ENCODE measurements around the gene MAP2K3. TPM values are rescaled to one million over a fixed set of nuclear protein-coding genes. Genes with fewer than 3 reads are reported as not detected.
"Not testable (repeated sequence)": the region's sequence is repeated elsewhere in the genome, so short reads cannot be mapped to it uniquely, and the experiment has no call there.

Gene MAP2K3
- total RNA-seq, 1 donor from 2014 or later = 3.5 TPM

- H3K27ac Mint-ChIP-seq; H3K4me2 ChIP-seq; H3K9me3 Mint-ChIP-seq; H3K4me1 Mint-ChIP-seq; H3K27me3 Mint-ChIP-seq (ENCODE audit: insufficient read depth, low read depth); H3K9me3 ChIP-seq (ENCODE audit: low read depth); H3K4me3 Mint-ChIP-seq; H3K9ac ChIP-seq; DNase-seq (ENCODE audit: low spot score); H3K36me3 Mint-ChIP-seq; H3K79me2 ChIP-seq (ENCODE audit: low read depth); H3K36me3 ChIP-seq; H2AFZ ChIP-seq (replicated peaks); H3K4me3 ChIP-seq; H3F3A ChIP-seq (ENCODE audit: low read depth); H4K20me1 ChIP-seq (ENCODE audit: low read depth); H3K27me3 ChIP-seq; H3K4me1 ChIP-seq; H3K27ac ChIP-seq: not testable (repeated sequence)
Measured at GRCh38 chr17:21341279-21341678, 56.8 kb downstream of the MAP2K3 start.

- H3K4me2 ChIP-seq; H3K9ac ChIP-seq; H3K79me2 ChIP-seq (ENCODE audit: low read depth); H3K36me3 Mint-ChIP-seq; H3F3A ChIP-seq (ENCODE audit: low read depth); H3K36me3 ChIP-seq; H3K9me3 Mint-ChIP-seq; H3K27ac ChIP-seq; H3K4me3 ChIP-seq; H3K27me3 ChIP-seq; H3K27ac Mint-ChIP-seq; H3K4me1 Mint-ChIP-seq; H3K4me1 ChIP-seq; H2AFZ ChIP-seq (replicated peaks); H4K20me1 ChIP-seq (ENCODE audit: low read depth); H3K9me3 ChIP-seq (ENCODE audit: low read depth); H3K4me3 Mint-ChIP-seq; H3K27me3 Mint-ChIP-seq (ENCODE audit: insufficient read depth, low read depth); DNase-seq (ENCODE audit: low spot score): not testable (repeated sequence)
Measured at GRCh38 chr17:21341925-21342540, 57.5 kb downstream of the MAP2K3 start.

- H3K4me2 ChIP-seq; H3K36me3 Mint-ChIP-seq; DNase-seq (ENCODE audit: low spot score); H3K4me3 ChIP-seq; H3K27me3 Mint-ChIP-seq (ENCODE audit: insufficient read depth, low read depth); H3K36me3 ChIP-seq; H3K27me3 ChIP-seq; H2AFZ ChIP-seq (replicated peaks); H3K4me1 ChIP-seq; H3K9me3 ChIP-seq (ENCODE audit: low read depth); H4K20me1 ChIP-seq (ENCODE audit: low read depth); H3K9ac ChIP-seq; H3K9me3 Mint-ChIP-seq; H3K4me3 Mint-ChIP-seq; H3K27ac Mint-ChIP-seq; H3K79me2 ChIP-seq (ENCODE audit: low read depth); H3K27ac ChIP-seq; H3F3A ChIP-seq (ENCODE audit: low read depth); H3K4me1 Mint-ChIP-seq: not testable (repeated sequence)
Measured at GRCh38 chr17:21343061-21343949, 58.8 kb downstream of the MAP2K3 start.

- H3K4me1 ChIP-seq; H3K27ac ChIP-seq; H3K36me3 Mint-ChIP-seq; H3F3A ChIP-seq (ENCODE audit: low read depth); H3K4me2 ChIP-seq; H3K27me3 Mint-ChIP-seq (ENCODE audit: insufficient read depth, low read depth); H3K9me3 Mint-ChIP-seq; H3K9me3 ChIP-seq (ENCODE audit: low read depth); H3K36me3 ChIP-seq; H3K4me1 Mint-ChIP-seq; H4K20me1 ChIP-seq (ENCODE audit: low read depth); H3K4me3 ChIP-seq; H2AFZ ChIP-seq (replicated peaks); DNase-seq (ENCODE audit: low spot score); H3K27me3 ChIP-seq; H3K9ac ChIP-seq; H3K4me3 Mint-ChIP-seq; H3K79me2 ChIP-seq (ENCODE audit: low read depth); H3K27ac Mint-ChIP-seq: not testable (repeated sequence)
Measured at GRCh38 chr17:21344801-21345200, 60.3 kb downstream of the MAP2K3 start.

- Histone ChIP-seq H3K36me3 (no peaks in the 10 kb centered on the region), H3K9ac (no peak overlapping the region), H2AFZ (replicated peaks) (no peak overlapping the region), H3K4me1 (no peaks in the 10 kb centered on the region), H3K4me3 (no peak overlapping the region), H3K9me3 (ENCODE audit: low read depth) (no peaks in the 10 kb centered on the region), H4K20me1 (ENCODE audit: low read depth) (no peaks in the 10 kb centered on the region), H3K27me3 (no peaks in the 10 kb centered on the region), H3F3A (ENCODE audit: low read depth) (no peaks in the 10 kb centered on the region), H3K27ac (no peak overlapping the region), H3K79me2 (ENCODE audit: low read depth) (no peaks in the 10 kb centered on the region), H3K4me2 (no peak overlapping the region)
- no peak for TF ChIP-seq CTCF (IDR thresholded peaks at IDR 0.05)
- TF ChIP-seq EZH2phosphoT487 (IDR thresholded peaks at IDR 0.05) = no peak
- TF ChIP-seq EZH2 (IDR thresholded peaks at IDR 0.05) = no peak
- H3K27me3 Mint-ChIP-seq (ENCODE audit: insufficient read depth, low read depth) = peaks cover 3% of the 10 kb centered on the region
- H3K4me3 Mint-ChIP-seq = no peak overlapping the region
- peaks cover 6% of the 10 kb centered on the region for H3K4me1 Mint-ChIP-seq
- H3K27ac Mint-ChIP-seq = no peak overlapping the region
- H3K9me3 Mint-ChIP-seq = peaks cover 4% of the 10 kb centered on the region
- no peak for DNase-seq (ENCODE audit: low spot score)
- H3K36me3 Mint-ChIP-seq = no peaks in the 10 kb centered on the region
Measured at GRCh38 chr17:21345236-21345635, 60.7 kb downstream of the MAP2K3 start.

- H3K9me3 Mint-ChIP-seq; H3K27me3 ChIP-seq; H3K36me3 ChIP-seq; H3K4me1 ChIP-seq; H3K27me3 Mint-ChIP-seq (ENCODE audit: insufficient read depth, low read depth); H2AFZ ChIP-seq (replicated peaks); H3K27ac ChIP-seq; H3K4me1 Mint-ChIP-seq; H3K4me3 Mint-ChIP-seq; H3K79me2 ChIP-seq (ENCODE audit: low read depth); H3K9me3 ChIP-seq (ENCODE audit: low read depth); DNase-seq (ENCODE audit: low spot score); H3K4me2 ChIP-seq; H4K20me1 ChIP-seq (ENCODE audit: low read depth); H3K4me3 ChIP-seq; H3K9ac ChIP-seq; H3K36me3 Mint-ChIP-seq; H3K27ac Mint-ChIP-seq; H3F3A ChIP-seq (ENCODE audit: low read depth): not testable (repeated sequence)
Measured at GRCh38 chr17:21346107-21346506, 61.6 kb downstream of the MAP2K3 start.

- not testable (repeated sequence) for H3K4me2 ChIP-seq, H3K36me3 Mint-ChIP-seq, H3K9me3 Mint-ChIP-seq
Measured at GRCh38 chr17:21346651-21347250, 62.2 kb downstream of the MAP2K3 start.

More at GRCh38 chr17:21346651-21347250, 62.2 kb downstream of the MAP2K3 start:
- not testable (repeated sequence) for H3K27ac Mint-ChIP-seq; DNase-seq (ENCODE audit: low spot score); H3F3A ChIP-seq (ENCODE audit: low read depth); H3K4me1 Mint-ChIP-seq; H3K36me3 ChIP-seq; H3K27me3 Mint-ChIP-seq (ENCODE audit: insufficient read depth, low read depth); H3K79me2 ChIP-seq (ENCODE audit: low read depth); H3K27me3 ChIP-seq; H3K4me3 ChIP-seq; H2AFZ ChIP-seq (replicated peaks); H4K20me1 ChIP-seq (ENCODE audit: low read depth); H3K4me1 ChIP-seq; H3K9ac ChIP-seq; H3K9me3 ChIP-seq (ENCODE audit: low read depth); H3K27ac ChIP-seq; H3K4me3 Mint-ChIP-seq
